ENCODE measurements around the gene PLK5. TPM values are rescaled to one million over a fixed set of nuclear protein-coding genes. Genes with fewer than 3 reads are reported as not detected.

Gene PLK5
- total RNA-seq, 1 experiment from 2014 or later: not detected

- intact Hi-C loops (cut with micrococcal nuclease; ENCODE audit: unreplicated experiment): no loop called here
- ChIA-PET POLR2A (ENCODE audit: low non-redundant PET) (no interaction called here), CTCF (interaction anchor here (0.5 kb wide), 1 partner anchor 1056 kb away, joined by 5 read pairs; no protein-coding TSS in a partner anchor)
- no peak for TF ChIP-seq CTCF (conservative IDR thresholded peaks at IDR 0.05; ENCODE audit: low read depth, low read length)
- no peak for TF ChIP-seq EZH2 (IDR thresholded peaks at IDR 0.05; ENCODE audit: borderline replicate concordance, low read depth, low read length, poor library complexity, severe bottlenecking)
- Histone ChIP-seq H3K36me3 (ENCODE audit: insufficient read depth, low read length, poor library complexity, severe bottlenecking) (no peaks in the 10 kb centered on the region), H3K27me3 (replicated peaks; ENCODE audit: insufficient read depth, low read depth, low read length, poor library complexity) (peaks cover 28% of the 10 kb centered on the region), H3K4me3 (ENCODE audit: low read depth, low read length, poor library complexity, severe bottlenecking) (no peak overlapping the region), H3K9me3 (ENCODE audit: low read depth, low read length, poor library complexity, severe bottlenecking) (no peaks in the 10 kb centered on the region), H3K27ac (ENCODE audit: low read depth, low read length, poor library complexity, severe bottlenecking) (no peak overlapping the region), H3K4me1 (ENCODE audit: insufficient read depth, low read length, poor library complexity, severe bottlenecking) (peaks cover 4% of the 10 kb centered on the region)
- no TSS peak for BruUV-seq (replicated peaks)
- no peak for DNase-seq (ENCODE audit: low spot score)
These were observed 1.5 kb downstream of the PLK5 start for GRCh38 chr19:1525343-1525742.

- no peak for TF ChIP-seq EZH2 (IDR thresholded peaks at IDR 0.05; ENCODE audit: borderline replicate concordance, low read depth, low read length, poor library complexity, severe bottlenecking)
- TF ChIP-seq CTCF (conservative IDR thresholded peaks at IDR 0.05; ENCODE audit: low read depth, low read length): no peak
- H3K9me3 ChIP-seq (ENCODE audit: low read depth, low read length, poor library complexity, severe bottlenecking): no peaks in the 10 kb centered on the region
- no peak overlapping the region for H3K27ac ChIP-seq (ENCODE audit: low read depth, low read length, poor library complexity, severe bottlenecking)
- peaks cover 28% of the 10 kb centered on the region for H3K27me3 ChIP-seq (replicated peaks; ENCODE audit: insufficient read depth, low read depth, low read length, poor library complexity)
- H3K36me3 ChIP-seq (ENCODE audit: insufficient read depth, low read length, poor library complexity, severe bottlenecking): no peaks in the 10 kb centered on the region
- peaks cover 4% of the 10 kb centered on the region for H3K4me1 ChIP-seq (ENCODE audit: insufficient read depth, low read length, poor library complexity, severe bottlenecking)
- no peak for DNase-seq (ENCODE audit: low spot score)
- ChIA-PET POLR2A (ENCODE audit: low non-redundant PET) (no interaction called here), CTCF (interaction anchor here (0.5 kb wide), 1 partner anchor 1055 kb away, joined by 5 read pairs; no protein-coding TSS in a partner anchor)
- no peak overlapping the region for H3K4me3 ChIP-seq (ENCODE audit: low read depth, low read length, poor library complexity, severe bottlenecking)
- BruUV-seq (replicated peaks): no TSS peak
- intact Hi-C loops (cut with micrococcal nuclease; ENCODE audit: unreplicated experiment): no loop called here
These were observed 2.3 kb downstream of the PLK5 start for GRCh38 chr19:1526066-1526778.

GRCh38 chr19:1526979-1527649, 3.2 kb downstream of the PLK5 start:
- no peak overlapping the region for H3K27ac ChIP-seq (ENCODE audit: low read depth, low read length, poor library complexity, severe bottlenecking)
- H3K4me3 ChIP-seq (ENCODE audit: low read depth, low read length, poor library complexity, severe bottlenecking): no peak overlapping the region
- no peaks in the 10 kb centered on the region for H3K36me3 ChIP-seq (ENCODE audit: insufficient read depth, low read length, poor library complexity, severe bottlenecking)
- BruUV-seq (replicated peaks): no TSS peak
- no peak for DNase-seq (ENCODE audit: low spot score)
- H3K4me1 ChIP-seq (ENCODE audit: insufficient read depth, low read length, poor library complexity, severe bottlenecking): peaks cover 4% of the 10 kb centered on the region
- intact Hi-C loops (cut with micrococcal nuclease; ENCODE audit: unreplicated experiment): no loop called here
- TF ChIP-seq CTCF (conservative IDR thresholded peaks at IDR 0.05; ENCODE audit: low read depth, low read length) (no peak), EZH2 (IDR thresholded peaks at IDR 0.05; ENCODE audit: borderline replicate concordance, low read depth, low read length, poor library complexity, severe bottlenecking) (no peak)
- POLR2A ChIA-PET (ENCODE audit: low non-redundant PET): no interaction called here
- H3K27me3 ChIP-seq (replicated peaks; ENCODE audit: insufficient read depth, low read depth, low read length, poor library complexity): peaks cover 28% of the 10 kb centered on the region
- CTCF ChIA-PET: no interaction called here
- H3K9me3 ChIP-seq (ENCODE audit: low read depth, low read length, poor library complexity, severe bottlenecking): no peaks in the 10 kb centered on the region

Data from A673 (cell line).